Measurements from ENCODE around the gene SUPT4H1.

The SUPT4H1 gene

DNA sequence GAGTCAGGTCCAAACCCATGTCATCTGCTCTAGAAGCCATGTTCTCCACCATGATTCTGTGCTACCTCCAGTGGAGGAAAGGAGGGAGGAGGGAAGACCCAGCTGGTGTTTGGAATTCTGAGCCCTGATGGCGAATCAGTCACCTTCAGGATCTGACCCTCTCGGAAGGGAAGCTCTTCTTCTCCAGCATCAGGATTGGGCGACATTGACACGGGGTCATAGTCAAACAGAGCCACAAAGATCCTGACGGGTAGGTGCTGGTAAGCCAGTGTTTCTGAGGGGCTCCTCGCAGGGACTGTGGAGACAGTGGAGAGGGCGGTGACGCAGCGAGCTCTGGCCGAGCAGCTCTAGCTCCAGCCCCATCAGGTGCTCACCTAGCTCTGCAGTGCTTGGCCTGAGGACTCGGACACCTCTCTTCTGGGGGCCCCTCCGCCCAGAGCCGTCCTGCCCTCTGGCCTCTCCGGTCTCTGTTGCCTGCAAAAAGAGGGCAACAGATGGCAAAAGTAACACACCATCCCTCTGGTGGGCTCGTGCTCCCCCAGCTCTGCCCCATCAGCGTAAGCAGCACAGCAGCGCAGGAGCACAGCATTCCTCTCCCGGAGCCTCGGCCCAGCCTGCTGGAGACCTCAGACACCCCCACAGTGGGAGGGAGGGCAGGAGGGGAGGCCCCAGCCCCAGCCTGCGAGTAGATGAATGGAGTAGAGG is 44.4 kb downstream of the SUPT4H1 start:
- FAIRE-seq, result no peak

DNA sequence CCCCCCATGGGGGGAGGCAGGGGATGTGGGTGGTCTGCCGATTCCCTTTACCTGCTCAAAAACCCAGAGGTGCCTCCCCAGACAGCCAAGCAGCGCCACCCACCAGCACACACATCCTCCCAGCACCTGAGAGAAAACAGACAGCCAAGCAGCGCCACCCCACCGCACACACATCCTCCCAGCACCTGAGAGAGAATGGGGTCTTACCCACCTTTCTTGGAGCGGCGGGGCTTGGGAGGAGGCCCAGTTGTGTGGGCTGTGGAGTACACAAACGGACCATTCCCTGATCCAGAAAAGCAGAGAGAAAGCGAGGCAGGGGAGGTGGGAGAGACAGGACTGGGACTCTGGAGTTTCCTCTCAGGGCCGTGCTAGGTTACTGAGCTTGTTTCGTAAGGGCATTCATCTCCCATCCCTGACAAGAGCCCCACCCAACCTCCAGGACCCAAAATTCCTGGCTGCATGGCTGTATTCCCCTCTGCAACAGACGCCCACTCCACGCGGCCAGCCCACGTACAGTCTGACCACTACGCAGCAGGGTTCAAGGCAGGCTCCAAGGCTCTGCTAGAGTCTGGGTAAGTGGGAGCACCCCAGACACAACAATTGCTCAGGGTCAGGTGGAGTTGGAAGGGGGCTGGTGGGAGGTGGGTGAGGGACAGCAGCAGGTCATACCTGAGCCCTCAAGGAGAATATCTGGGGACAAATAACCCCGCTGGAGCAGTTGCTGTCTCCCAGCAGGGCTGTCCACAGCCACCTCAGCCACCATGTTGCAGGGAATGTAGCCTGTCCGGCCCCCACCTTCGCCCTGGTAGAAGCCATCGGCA is 45.7 kb downstream of the SUPT4H1 start:
- DNase-seq (ENCODE audit: low spot score) (no peak), FAIRE-seq (no peak)

More for the DNA sequence above, 44.4 kb downstream of the SUPT4H1 start:
- no peak for DNase-seq (ENCODE audit: low spot score)

DNA sequence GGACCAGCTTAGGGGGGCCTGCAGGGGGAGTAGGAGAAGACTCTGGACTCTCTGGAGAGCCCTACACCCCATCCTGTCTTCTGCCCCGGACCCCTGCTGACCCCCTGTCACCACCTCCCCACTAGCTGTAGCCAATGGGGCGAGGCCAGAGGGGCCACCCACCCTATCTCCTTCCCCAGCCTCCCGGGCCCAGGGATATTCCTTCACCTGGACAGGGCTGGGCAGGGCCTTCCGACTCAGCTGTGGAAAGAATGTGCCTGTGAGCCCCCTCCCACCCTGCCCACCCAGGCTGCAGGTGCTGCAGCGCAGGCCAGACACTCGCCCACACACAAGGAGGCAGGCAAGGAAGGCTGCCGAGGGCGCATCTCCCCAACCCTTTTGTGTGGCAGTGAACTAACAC is 46.4 kb downstream of the SUPT4H1 start:
- DNase-seq (ENCODE audit: low spot score) (no peak), FAIRE-seq (no peak)

DNA sequence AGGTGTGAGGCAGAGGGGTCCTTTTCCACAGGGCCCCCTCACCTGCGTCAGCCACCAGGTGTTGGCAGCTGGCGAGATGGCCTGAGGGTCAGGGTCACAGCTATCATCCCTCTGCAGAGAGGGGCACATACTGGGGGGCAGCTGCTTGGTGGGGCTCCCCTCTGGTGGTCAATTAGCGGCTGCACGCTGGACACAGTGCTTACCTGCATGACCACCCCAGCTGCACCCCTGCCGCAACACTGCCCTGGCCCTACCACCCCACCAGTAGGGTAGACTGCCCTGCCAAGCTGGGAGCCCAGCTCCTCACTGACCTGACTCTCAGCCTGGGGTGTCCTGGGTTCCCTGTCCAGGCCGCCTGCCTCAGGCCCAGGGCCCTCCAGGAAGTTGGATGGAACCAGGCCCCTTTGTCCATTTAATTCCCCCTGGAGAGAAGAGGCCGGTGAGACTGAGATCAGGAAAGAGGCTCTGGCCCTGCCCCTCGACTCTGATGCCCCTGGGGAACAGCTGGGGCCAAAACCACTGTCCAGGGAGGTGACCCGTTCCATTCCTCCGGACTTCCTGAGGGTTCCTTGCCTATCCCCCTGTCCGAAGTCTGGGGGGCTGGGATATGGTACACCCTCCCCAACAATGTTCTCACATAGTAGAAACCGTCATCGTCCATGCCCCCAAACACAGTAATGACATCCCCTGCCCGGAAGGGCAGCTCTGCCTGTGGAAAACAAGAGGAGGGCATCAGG is 47.1 kb downstream of the SUPT4H1 start:
- FAIRE-seq, result no peak
- DNase-seq (ENCODE audit: low spot score), result no peak

DNA sequence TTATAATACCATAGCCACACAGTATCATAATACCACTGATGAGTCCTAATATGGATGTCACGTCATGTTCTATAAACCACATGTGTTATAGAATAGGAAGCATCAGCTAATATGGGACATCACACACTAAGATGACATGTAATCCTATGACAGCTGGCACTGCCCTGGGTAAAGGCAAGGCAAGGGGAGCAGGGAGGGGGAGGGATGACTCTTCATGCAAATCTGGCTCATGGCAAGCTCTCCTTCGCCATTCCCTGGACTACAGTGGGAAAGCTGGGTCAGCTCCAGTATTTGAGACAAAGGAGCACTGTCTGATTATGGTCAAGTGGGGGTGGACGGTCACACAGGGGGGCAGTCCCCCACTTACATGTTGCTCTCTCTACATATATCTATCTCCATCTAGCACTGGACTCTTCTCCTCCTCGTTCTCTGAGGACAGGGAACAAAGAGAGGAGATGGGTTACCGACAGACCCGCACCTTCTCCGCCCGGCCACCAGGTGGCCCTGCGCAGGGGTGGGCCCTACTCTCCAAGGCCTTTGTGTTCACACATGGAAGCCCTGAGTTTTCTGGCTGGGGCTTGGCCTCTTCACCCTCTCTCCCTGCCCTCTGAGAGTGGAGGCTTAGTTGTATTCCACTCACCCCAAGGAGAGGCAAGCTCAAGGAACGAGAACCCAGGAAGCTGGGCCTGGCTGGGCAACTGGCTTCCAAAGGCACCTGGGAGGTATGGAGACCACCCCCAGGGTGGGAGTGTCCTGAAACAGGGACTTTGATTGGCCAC is 47.8 kb downstream of the SUPT4H1 start:
- DNase-seq (ENCODE audit: low spot score) (no peak), FAIRE-seq (no peak)

DNA sequence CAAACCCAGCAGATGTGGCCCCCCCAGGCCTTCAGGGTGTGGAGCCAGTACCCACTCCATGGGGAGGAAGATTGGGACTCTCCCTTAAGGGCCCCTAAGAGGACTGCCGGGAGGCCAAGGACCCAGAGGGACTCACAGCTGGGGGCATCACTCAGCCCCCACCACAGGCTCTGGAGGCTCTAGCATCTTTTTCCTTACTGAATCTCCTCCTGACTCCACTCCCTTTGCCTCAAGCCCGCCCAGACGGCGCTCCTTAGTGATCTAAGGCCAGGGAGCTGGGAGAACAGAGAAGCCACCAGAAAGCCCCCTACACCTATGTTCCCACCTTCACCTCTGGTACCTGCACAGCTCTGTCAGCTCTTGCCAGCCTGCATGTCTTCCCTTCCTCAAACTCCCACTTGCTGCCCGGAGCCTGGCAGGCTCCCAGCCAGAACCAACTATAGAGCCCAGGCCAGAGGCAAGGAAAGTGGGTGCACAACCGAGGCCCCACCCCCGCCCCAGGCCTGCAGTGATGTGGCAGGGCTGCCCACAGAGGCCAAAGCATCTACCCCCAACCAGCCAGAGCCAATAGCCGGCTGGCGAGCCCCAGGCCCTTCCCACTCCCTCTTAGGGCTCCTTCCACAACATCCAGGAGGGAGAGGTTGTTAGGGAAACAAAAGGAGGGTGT is 48.9 kb downstream of the SUPT4H1 start:
- FAIRE-seq, result no peak

DNA sequence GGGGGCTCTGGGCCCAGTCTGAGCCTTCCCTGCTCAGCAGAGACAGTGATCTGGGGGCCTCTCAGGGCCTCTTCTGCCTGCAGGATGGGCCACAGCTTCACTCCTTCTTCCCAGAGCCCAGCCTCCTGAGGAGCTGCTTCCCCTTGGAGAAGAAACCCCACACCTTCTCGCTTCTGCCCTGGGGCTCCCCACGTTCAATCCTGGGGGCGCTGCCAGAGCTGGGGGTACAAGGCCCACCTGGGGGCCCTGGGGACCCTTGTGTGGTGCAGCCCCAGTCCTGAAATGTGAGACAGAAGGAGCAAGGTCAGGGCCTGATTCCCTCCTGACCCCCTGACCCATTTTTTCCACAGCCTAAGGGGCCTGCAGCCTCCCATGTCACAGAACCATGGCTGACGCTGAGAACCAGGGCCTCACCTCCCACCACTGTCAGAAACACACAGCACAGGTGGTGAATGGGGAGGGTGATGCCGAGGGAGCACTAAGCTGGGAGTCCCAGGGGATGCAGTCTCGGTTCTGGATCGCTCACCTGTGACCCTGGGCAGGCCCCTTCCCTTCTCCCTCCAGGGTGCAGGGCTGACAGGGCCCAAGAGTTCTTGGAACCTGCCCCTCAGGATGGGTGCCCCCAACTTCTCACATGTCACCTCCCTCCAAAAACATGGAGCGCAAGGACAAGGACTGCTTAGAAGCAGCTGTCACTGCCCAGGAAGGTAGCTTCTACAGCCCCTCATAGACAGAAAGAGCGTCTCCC is 49.7 kb downstream of the SUPT4H1 start:
- FAIRE-seq, result no peak

More for the DNA sequence above, 48.9 kb downstream of the SUPT4H1 start:
- DNase-seq (ENCODE audit: low spot score), result no peak

DNA sequence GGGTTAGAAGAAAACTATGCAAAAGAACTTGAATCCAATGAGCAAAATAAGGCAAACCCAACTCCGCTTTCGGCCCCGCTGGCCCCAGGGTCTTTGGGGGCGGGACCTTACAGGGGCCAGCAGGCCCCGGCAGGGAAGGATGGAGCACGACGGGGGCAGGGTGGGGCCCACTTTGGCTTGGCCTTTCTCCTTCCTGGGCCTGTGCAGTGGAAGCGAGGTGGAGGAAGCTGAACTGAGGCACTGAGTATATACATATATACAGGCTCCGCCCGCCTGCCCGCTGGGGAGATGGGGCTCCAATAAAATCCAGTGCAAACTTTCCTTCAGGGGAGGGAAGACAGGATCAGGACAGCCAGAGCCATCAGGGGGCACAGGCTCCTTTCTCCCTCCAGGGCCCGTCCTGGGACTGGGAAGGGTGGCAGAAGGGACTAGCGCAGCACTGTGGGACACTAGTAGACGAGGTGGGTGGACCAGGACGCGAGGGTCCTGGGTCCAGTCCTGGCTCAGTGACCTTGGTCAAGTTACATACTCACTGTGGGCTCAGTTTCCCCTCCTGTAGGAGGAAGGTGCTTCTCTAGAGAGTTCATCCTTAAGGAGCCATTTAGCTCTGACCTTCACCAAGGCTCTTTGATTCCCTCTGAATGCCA is 50.4 kb downstream of the SUPT4H1 start:
- FAIRE-seq (no peak), DNase-seq (ENCODE audit: low spot score) (no peak)

More for the DNA sequence above, 49.7 kb downstream of the SUPT4H1 start:
- no peak for DNase-seq (ENCODE audit: low spot score)

DNA sequence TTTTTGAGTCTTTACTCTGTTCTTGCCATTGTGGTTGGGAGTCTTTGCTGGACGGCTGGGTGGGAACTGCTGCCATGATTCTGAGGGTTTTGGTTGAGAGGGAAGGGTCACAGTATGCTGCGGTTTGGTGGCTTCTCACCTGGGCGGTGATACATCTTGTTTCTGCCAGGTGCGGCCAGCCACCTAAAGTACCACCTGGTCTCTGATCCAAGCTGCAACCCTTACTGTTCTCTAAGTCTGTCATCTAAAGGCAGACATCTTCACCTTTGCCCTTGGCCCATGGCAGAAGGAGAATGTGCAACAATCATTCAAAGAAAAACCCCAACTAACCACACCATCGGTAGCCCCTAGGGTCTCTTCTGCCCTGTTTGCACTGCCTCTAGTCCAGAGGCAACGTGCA is 51.7 kb downstream of the SUPT4H1 start:
- DNase-seq (ENCODE audit: low spot score) (no peak), FAIRE-seq (no peak)
